Renal cortical epithelial cell (primary cell): ENCODE results near the gene GALNT2. TPM values are rescaled to one million over a fixed set of nuclear protein-coding genes. Genes with fewer than 3 reads are reported as not detected.
A peak's percentile ranks its signal among the peaks of the same experiment; 100 is the strongest.

Experiments used
- DNase-seq: peaks from one replicate; pipeline ENCODE4 v3.0.0-alpha.2; 2011; ENCODE audit warnings: low read depth
- total RNA-seq: library from RNA; depleted of rRNA; stranded (reverse); fragments of >200 nt; gene quantifications from 2 replicates; pipeline ENCODE4 v1.2.3, GENCODE V29; 2014

The GALNT2 gene
- total RNA-seq, 1 donor from 2014 or later: 119 TPM

GRCh38 chr1:230145953-230146476, 79.0 kb downstream of the GALNT2 start:
- no peak for DNase-seq

GRCh38 chr1:230146709-230147108, 79.7 kb downstream of the GALNT2 start:
- DNase-seq: no peak

- no peak for DNase-seq
These were observed 80.5 kb downstream of the GALNT2 start for GRCh38 chr1:230147253-230148125.

GRCh38 chr1:230148126-230148652, 81.2 kb downstream of the GALNT2 start:
- DNase-seq: no peak

GRCh38 chr1:230148768-230149469, 81.9 kb downstream of the GALNT2 start:
- no peak for DNase-seq

- DNase-seq: no peak
These were observed 82.9 kb downstream of the GALNT2 start for GRCh38 chr1:230149751-230150584.

GRCh38 chr1:230150615-230151014, 83.6 kb downstream of the GALNT2 start:
- no peak for DNase-seq

GRCh38 chr1:230151924-230152468, 85.0 kb downstream of the GALNT2 start:
- DNase-seq: no peak

- no peak for DNase-seq
These were observed 86.0 kb downstream of the GALNT2 start for GRCh38 chr1:230152999-230153398.

- peak; percentile 68 for DNase-seq
These were observed 86.7 kb downstream of the GALNT2 start for GRCh38 chr1:230153641-230154296.

GRCh38 chr1:230155021-230155420, 88.0 kb downstream of the GALNT2 start:
- DNase-seq: no peak

- DNase-seq: no peak
These were observed 89.0 kb downstream of the GALNT2 start for GRCh38 chr1:230156068-230156467.

- no peak for DNase-seq
These were observed 89.5 kb downstream of the GALNT2 start for GRCh38 chr1:230156536-230156935.

- peak; percentile 52 for DNase-seq
These were observed 90.7 kb downstream of the GALNT2 start for GRCh38 chr1:230157420-230158390.

GRCh38 chr1:230158415-230159291, 91.6 kb downstream of the GALNT2 start:
- peak; percentile 92 for DNase-seq

- DNase-seq: no peak
These were observed 92.5 kb downstream of the GALNT2 start for GRCh38 chr1:230159580-230159979.

- DNase-seq: peak; percentile 46
These were observed 94.1 kb downstream of the GALNT2 start for GRCh38 chr1:230160957-230161771.

- DNase-seq: peak; percentile 22
These were observed 96.2 kb downstream of the GALNT2 start for GRCh38 chr1:230163205-230163604.
